BJ (cell line): ENCODE results near the gene PTPRJ. TPM values are rescaled to one million over a fixed set of nuclear protein-coding genes. Genes with fewer than 3 reads are reported as not detected.

ENCODE experiments used
- CTCF ChIA-PET: fragments of 350-600 bp; formaldehyde crosslinking; extraction: SDS; loops from one replicate; lab custom pipeline; 2021; ENCODE audit warnings: antibody characterized with exemption, inconsistent platforms; lab: Yijun Ruan, JAX
- POLR2A ChIA-PET: fragments of 300-600 bp; sonication (Branson Sonifier 250); formaldehyde crosslinking; extraction: SDS; loops from one replicate; lab custom pipeline; 2021; ENCODE audit warnings: antibody characterized with exemption; lab: Charles Lee
- DNase-seq: peaks from one replicate; pipeline ENCODE4 v3.0.0-alpha.2; 2011; ENCODE audit warnings: low read depth
- H3K27me3 ChIP-seq: 2 replicates; pipeline ENCODE4 v1.6.0; 2011; ENCODE audit warnings: low read length; ENCODE audit not compliant: control insufficient read depth, insufficient read depth
- H3K36me3 ChIP-seq: 2 replicates; pipeline ENCODE4 v1.5.1; 2011; ENCODE audit warnings: low read length; ENCODE audit not compliant: control insufficient read depth, insufficient read depth
- H3K4me3 ChIP-seq: 2 replicates; pipeline ENCODE4 v1.5.1; 2011; ENCODE audit warnings: low read depth, mild to moderate bottlenecking, control low read depth, low read length
- polyA plus RNA-seq: library from polyadenylated mRNA; depleted of rRNA; stranded (reverse); fragments of >200 nt; gene quantifications from 2 replicates; pipeline ENCODE4 v1.2.3, GENCODE V29; 2011
- TF ChIP-seq, protein P1 (sequence below): IDR thresholded peaks from 2 replicates; pipeline ENCODE4 v1.5.1; 2011; ENCODE audit warnings: low read depth, mild to moderate bottlenecking, control low read depth, inconsistent platforms, low read length, moderate library complexity; ENCODE audit not compliant: insufficient read depth

The PTPRJ gene
- polyA plus RNA-seq, 1 experiment: 3.8 TPM

DNA sequence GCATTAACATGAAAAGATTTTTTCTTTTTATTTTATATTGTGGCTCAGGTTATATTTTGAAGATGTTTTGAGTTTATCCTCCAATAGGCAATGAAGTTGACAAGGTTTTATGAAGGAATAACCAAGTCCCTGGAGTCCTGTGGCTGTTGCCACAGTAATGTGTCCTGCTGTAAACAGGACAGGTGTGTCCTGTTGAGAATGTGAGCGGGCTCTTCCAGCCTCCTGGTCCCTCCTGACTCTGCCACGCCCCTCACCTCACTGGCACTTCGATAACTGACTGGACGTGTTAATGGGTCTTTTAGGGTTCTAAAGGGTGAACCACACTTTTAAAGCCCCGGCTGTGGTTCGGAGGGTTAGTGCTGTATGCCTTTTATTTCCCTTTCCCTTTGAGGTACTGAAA lies 188.5 kb downstream of the PTPRJ start:
- no peaks in the 10 kb centered on the region for H3K27me3 ChIP-seq
- TF ChIP-seq, protein P1, sequence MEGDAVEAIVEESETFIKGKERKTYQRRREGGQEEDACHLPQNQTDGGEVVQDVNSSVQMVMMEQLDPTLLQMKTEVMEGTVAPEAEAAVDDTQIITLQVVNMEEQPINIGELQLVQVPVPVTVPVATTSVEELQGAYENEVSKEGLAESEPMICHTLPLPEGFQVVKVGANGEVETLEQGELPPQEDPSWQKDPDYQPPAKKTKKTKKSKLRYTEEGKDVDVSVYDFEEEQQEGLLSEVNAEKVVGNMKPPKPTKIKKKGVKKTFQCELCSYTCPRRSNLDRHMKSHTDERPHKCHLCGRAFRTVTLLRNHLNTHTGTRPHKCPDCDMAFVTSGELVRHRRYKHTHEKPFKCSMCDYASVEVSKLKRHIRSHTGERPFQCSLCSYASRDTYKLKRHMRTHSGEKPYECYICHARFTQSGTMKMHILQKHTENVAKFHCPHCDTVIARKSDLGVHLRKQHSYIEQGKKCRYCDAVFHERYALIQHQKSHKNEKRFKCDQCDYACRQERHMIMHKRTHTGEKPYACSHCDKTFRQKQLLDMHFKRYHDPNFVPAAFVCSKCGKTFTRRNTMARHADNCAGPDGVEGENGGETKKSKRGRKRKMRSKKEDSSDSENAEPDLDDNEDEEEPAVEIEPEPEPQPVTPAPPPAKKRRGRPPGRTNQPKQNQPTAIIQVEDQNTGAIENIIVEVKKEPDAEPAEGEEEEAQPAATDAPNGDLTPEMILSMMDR: no peak
- H3K4me3 ChIP-seq: no peak overlapping the region
- POLR2A ChIA-PET: no interaction called here
- CTCF ChIA-PET: no interaction called here
- H3K36me3 ChIP-seq: peaks cover 3% of the 10 kb centered on the region; the same call in 1 of the 2 replicates
- DNase-seq: no peak

GRCh38 chr11:48169259-48169658 lies 188.9 kb downstream of the PTPRJ start:
- Histone ChIP-seq H3K4me3 (no peak overlapping the region), H3K27me3 (no peaks in the 10 kb centered on the region), H3K36me3 (no peaks in the 10 kb centered on the region; the same call in 1 of the 2 replicates)
- no peak for DNase-seq
- POLR2A ChIA-PET: no interaction called here
- CTCF ChIA-PET: interaction anchor here (1.1 kb wide), 1 partner anchor 17 kb away, joined by 3 read pairs; no protein-coding TSS in a partner anchor
- TF ChIP-seq, protein P1: no peak

DNA sequence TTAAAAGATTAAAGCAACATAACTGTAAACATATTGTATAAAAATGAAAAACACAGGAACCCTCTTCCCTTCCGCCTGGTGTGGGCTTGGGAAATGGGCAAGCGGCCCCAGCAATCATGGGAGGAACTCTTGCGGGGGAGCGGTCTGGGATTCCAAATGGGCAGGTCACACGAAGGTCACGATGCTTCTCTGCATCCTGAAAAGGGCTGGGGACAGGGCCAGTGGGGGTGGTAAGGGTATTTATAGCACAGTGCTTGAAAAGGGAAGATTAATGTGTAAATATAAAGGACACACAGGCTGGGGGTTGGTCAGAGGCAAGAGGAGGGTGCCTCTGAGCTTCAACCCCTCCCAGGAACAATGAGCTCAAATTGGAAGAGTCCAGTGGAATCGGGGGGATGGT lies 189.4 kb downstream of the PTPRJ start:
- TF ChIP-seq, protein P1: no peak
- H3K36me3 ChIP-seq: no peaks in the 10 kb centered on the region; the same call in 1 of the 2 replicates
- no peak overlapping the region for H3K4me3 ChIP-seq
- H3K27me3 ChIP-seq: no peaks in the 10 kb centered on the region
- ChIA-PET CTCF (interaction anchor here (1.1 kb wide), 1 partner anchor 17 kb away, joined by 3 read pairs; no protein-coding TSS in a partner anchor), POLR2A (no interaction called here)
- DNase-seq: no peak

DNA sequence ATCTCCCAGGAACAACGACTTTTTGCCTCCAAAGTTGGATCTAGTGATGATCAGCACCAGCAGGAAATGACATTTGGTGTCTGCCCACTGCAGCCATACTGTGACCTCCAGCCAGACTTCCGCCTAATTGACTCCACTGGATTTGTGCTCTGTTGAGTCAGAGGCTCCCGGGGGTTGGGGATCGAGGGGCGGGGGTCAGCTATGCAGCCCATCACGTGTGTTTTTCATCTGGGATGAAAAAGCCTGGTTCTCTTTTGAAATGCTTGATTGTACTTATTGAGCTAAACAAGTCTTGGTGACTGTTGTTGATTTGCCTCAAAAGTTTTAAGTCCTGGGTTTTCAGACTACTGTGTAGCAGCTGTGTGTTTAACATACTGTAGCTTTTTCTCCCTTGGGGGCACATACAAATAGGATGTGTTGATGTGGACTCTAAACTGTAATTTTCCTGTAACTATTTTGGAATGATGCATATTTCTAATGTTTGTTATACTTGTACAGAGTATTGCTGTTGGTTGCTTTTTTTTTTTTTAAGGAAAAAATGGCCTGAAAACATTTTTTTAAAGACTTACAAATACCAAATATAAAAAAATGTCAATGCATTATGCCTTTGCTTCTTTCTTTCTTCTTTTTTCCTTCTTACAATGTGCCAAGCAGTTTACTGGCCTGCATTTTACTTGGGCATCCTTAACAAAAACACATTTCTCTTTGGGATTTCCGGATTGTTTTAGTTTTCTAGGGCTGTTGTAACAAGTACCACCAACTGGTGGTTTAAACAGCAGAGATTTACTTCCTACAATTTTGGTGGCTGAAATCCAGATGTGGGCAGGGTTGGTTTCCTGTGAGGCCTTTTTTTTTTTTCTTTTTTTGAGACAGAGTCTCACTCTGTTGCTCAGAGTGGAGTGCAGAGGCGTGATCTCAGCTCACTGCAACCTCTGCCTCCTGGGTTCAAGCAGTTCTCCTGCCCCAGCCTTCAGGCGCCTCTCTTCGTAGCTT lies 190.2 kb downstream of the PTPRJ start:
- no peaks in the 10 kb centered on the region for H3K27me3 ChIP-seq
- POLR2A ChIA-PET: no interaction called here
- TF ChIP-seq, protein P1: no peak
- no peaks in the 10 kb centered on the region; the same call in 1 of the 2 replicates for H3K36me3 ChIP-seq
- DNase-seq: no peak
- CTCF ChIA-PET: interaction anchor here (1.1 kb wide), 1 partner anchor 18 kb away, joined by 3 read pairs; no protein-coding TSS in a partner anchor
- no peak overlapping the region for H3K4me3 ChIP-seq
